Peyer's patch (tissue), 4 donors: ENCODE data around the gene ATL2. TPM values are rescaled to one million over a fixed set of nuclear protein-coding genes. Genes with fewer than 3 reads are reported as not detected.
A peak's percentile ranks its signal among the peaks of the same experiment; 100 is the strongest.

Source experiments
- DNase-seq, 3 donors: peaks; one replicate each; pipeline ENCODE4 v3.0.0-alpha.2; 2017 to 2019
- H3K27ac ChIP-seq, 4 donors: fragments of 200-600 bp; sonication (generic); one replicate each; pipeline ENCODE4 v1.5.1; 2016 to 2019
- H3K27me3 ChIP-seq, 2 donors: fragments of 200-600 bp; sonication (generic); one replicate each; pipeline ENCODE4 v1.5.1; 2019
- H3K36me3 ChIP-seq, 3 donors: fragments of 200-600 bp; sonication (generic); one replicate each; pipeline ENCODE4 v1.5.1; 2016 to 2019
- H3K4me1 ChIP-seq, 4 donors: fragments of 200-600 bp; sonication (generic); one replicate each; pipeline ENCODE4 v1.5.1; 2016 to 2019
- H3K4me3 ChIP-seq, 4 donors: fragments of 200-600 bp; sonication (generic); 1 replicate in 3 of 4; 2 replicates in 1 of 4; pipeline ENCODE4 v1.5.1; 2016 to 2019; ENCODE audit warnings: mild to moderate bottlenecking in 1 of 4
- H3K9me3 ChIP-seq, 4 donors: fragments of 200-600 bp; sonication (generic); one replicate each; pipeline ENCODE4 v1.5.1; 2016 to 2019; ENCODE audit warnings: mild to moderate bottlenecking in 1 of 4
- CTCF ChIP-seq, 6 experiments: fragments of 450-650 bp in 4 of 6; fragments of 200-600 bp in 2 of 6; sonication (generic) in 1 of 6; IDR thresholded peaks; one replicate each; pipeline ENCODE4 v1.5.1; 2017 to 2019; ENCODE audit warnings: antibody characterized with exemption in 6 of 6, mild to moderate bottlenecking in 3 of 6, moderate library complexity in 1 of 6
- POLR2A ChIP-seq, 2 donors: fragments of 450-650 bp; IDR thresholded peaks; one replicate each; pipeline ENCODE4 v1.5.1; 2017; ENCODE audit warnings: antibody characterized with exemption in 2 of 2, mild to moderate bottlenecking in 2 of 2, moderate library complexity in 2 of 2
- total RNA-seq, 4 donors: library from RNA; depleted of rRNA; stranded (reverse); fragments of >200 nt; gene quantifications; one replicate each; pipeline ENCODE4 v1.1.0, GENCODE V29; 2016

The ATL2 gene
- total RNA-seq, 4 donors from 2014 or later: 87.9 to 170 (median 132) TPM

- DNase-seq: no peak
- Histone ChIP-seq H3K27me3 (no peaks in the 10 kb centered on the region), H3K4me3 (no peak overlapping the region), H3K36me3 (no peaks in the 10 kb centered on the region), H3K4me1 (peaks cover 0 to 20% (median 8%) of the 10 kb centered on the region in 4 donors), H3K9me3 (peaks cover 0 to 12% (median 6%) of the 10 kb centered on the region in 4 donors), H3K27ac (peak overlapping the region in 1 of 4 donors; percentile 7)
- TF ChIP-seq CTCF (IDR thresholded peaks at IDR 0.05) (no peak), POLR2A (IDR thresholded peaks at IDR 0.05) (no peak)
These were observed 32.4 kb upstream of the ATL2 start for GRCh38 chr2:38409156-38410102.

GRCh38 chr2:38407111-38407682 lies 30.1 kb upstream of the ATL2 start:
- H3K27ac ChIP-seq: peak overlapping the region in 3 of 4 donors; percentile 34 to 61 (median 36)
- TF ChIP-seq CTCF (IDR thresholded peaks at IDR 0.05) (peak in 2 of 6 experiments; percentile 6 to 34), POLR2A (IDR thresholded peaks at IDR 0.05) (no peak)
- peaks cover 0 to 1% (median under 1%) of the 10 kb centered on the region in 4 donors for H3K9me3 ChIP-seq
- H3K4me1 ChIP-seq: peaks cover 0 to 20% (median 8%) of the 10 kb centered on the region in 4 donors
- no peaks in the 10 kb centered on the region for H3K36me3 ChIP-seq
- peak in 1 of 3 donors; percentile 61 for DNase-seq
- H3K27me3 ChIP-seq: no peaks in the 10 kb centered on the region
- no peak overlapping the region for H3K4me3 ChIP-seq

- Histone ChIP-seq H3K4me3 (no peak overlapping the region), H3K27me3 (no peaks in the 10 kb centered on the region), H3K9me3 (no peaks in the 10 kb centered on the region), H3K27ac (peak overlapping the region in 2 of 4 donors; percentile 34 to 61), H3K4me1 (peaks cover 0 to 20% (median 8%) of the 10 kb centered on the region in 4 donors), H3K36me3 (no peaks in the 10 kb centered on the region)
- TF ChIP-seq POLR2A (IDR thresholded peaks at IDR 0.05): no peak
- no peak for TF ChIP-seq CTCF (IDR thresholded peaks at IDR 0.05)
- DNase-seq: no peak
These were observed 29.6 kb upstream of the ATL2 start for GRCh38 chr2:38406597-38407110.

GRCh38 chr2:38405917-38406596 lies 29.0 kb upstream of the ATL2 start:
- Histone ChIP-seq H3K4me1 (peaks cover 0 to 20% (median 8%) of the 10 kb centered on the region in 4 donors), H3K27me3 (no peaks in the 10 kb centered on the region), H3K27ac (peak overlapping the region in 3 of 4 donors; percentile 32 to 61 (median 34)), H3K9me3 (no peaks in the 10 kb centered on the region), H3K4me3 (no peak overlapping the region), H3K36me3 (no peaks in the 10 kb centered on the region)
- TF ChIP-seq POLR2A (IDR thresholded peaks at IDR 0.05) (no peak), CTCF (IDR thresholded peaks at IDR 0.05) (no peak)
- no peak for DNase-seq

GRCh38 chr2:38400513-38400912 lies 23.4 kb upstream of the ATL2 start:
- no peak for TF ChIP-seq POLR2A (IDR thresholded peaks at IDR 0.05)
- no peak for TF ChIP-seq CTCF (IDR thresholded peaks at IDR 0.05)
- Histone ChIP-seq H3K27me3 (no peaks in the 10 kb centered on the region), H3K4me3 (no peak overlapping the region), H3K4me1 (no peaks in the 10 kb centered on the region), H3K9me3 (no peaks in the 10 kb centered on the region), H3K27ac (no peak overlapping the region), H3K36me3 (no peaks in the 10 kb centered on the region)
- no peak for DNase-seq
